Glomerular endothelial cell (primary cell): ENCODE data around the gene VSNL1. TPM values are rescaled to one million over a fixed set of nuclear protein-coding genes. Genes with fewer than 3 reads are reported as not detected.

Source experiments
- DNase-seq: peaks from one replicate; pipeline ENCODE4 v3.0.0-alpha.2; 2011; ENCODE audit warnings: low read depth, low spot score; ENCODE audit errors: extremely low read depth
- total RNA-seq: library from RNA; depleted of rRNA; stranded (reverse); fragments of >200 nt; gene quantifications from 2 replicates; pipeline ENCODE4 v1.2.3, GENCODE V29; 2015

VSNL1 gene
- total RNA-seq, 1 donor from 2014 or later: not detected

DNA sequence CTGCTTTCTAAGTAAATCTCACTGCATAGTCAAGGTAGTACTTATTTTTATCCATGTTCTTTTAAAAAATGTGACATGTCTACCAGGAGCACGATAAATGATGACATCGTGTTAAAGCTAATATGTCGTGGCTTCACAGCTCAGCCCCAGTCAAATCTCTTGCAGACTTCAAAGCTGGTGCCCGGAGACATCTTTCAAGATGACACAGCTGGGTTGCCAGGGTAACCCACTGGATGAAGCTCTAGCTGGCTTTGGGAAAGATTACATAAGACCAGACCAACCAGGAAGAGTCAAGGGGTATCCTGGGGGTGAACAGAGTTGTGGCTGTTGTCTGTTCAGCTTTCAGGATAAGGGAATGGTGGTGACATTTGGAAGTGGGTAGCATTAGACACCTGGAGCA, 67.8 kb downstream of the VSNL1 start:
- no peak for DNase-seq

DNA sequence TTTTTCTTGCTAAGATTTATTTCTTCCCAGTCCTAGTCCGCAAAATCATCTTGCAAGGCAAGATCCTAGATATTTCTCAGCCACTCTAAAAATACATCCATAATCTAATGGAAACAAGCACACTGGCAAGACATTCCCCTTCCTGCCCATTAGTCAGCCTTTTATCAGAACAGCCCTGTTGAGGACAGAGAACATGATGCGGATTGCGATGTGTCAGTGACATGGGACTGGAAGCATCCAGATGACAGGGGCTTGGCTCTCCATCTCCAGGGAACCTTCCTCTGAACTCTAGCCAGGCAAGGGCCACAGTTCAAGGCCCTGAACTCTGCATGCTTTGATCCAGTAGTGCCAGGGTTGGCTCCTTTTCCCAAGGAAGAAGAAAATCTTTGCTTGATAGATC, 70.0 kb downstream of the VSNL1 start:
- DNase-seq: no peak

DNA sequence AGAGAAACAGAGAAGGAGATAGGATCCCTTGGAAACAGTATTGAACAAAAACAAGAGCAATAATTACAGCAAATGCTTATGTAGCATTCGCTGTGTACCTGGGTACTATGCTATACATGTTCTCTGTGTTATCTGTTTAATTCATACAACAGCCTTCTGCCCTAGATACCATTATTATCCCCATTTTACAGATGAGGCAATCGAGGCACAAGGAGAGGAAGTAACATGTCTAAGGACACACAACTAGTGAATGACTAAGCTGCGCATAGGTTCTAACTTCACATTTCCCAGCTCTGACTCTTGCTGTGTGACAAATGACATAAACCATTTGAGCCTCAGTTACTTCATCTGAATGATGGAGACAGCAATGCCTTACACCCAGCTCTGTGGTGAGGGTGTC, 70.5 kb downstream of the VSNL1 start:
- no peak for DNase-seq

DNA sequence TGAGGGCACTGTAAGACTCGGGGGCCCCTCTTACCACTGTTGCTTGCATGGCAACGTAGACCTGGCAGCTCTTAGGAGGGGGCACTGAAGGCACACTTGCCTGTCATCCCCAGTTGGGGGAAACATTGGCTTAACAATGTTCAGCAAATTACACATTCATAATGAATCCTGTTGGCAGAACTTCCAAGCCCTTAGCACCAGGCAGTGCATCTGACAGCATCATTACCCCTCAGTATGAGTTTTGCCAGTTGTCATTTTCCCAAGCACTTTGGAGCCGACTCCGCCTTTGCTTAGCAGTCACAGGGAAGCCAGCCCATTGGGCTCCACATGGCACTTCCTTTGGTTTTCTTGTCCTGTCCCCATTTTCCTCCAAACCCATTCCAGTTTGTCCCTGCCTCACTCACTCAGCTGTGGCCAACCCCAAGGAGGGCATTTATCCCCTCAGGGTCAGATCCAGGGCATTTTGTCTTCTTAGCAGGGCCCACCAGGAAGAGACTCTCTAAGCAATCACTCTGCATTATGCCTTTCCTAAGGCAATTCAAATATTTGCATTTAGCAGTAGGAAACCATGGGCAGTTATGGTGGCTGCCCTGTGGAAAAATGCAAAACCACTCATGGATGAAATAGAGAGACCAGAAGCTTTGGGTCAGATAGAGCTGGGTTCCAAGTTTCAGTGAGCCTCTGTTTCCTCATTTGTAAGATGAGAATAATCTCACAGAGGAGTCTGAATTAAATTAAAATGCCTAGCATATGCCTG, 73.9 kb downstream of the VSNL1 start:
- DNase-seq: no peak

DNA sequence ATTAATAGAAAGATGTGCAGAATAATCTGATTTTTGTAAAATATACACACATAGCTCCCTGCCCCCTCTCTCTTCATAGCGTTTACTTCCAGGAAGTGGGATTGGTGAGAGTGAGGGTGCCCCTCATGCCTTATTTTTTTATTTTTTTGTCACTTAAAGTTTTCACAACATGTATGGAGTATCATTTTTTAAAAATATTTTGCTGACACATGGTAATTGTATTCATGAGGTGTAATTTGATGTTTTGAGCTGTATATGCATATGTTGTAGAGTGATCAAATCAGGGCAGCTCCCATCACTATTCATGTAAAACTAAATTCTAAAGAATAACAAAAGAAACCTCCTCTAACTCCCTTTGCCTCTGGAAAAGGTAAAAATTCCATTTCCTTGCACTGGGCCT, 74.7 kb downstream of the VSNL1 start:
- DNase-seq: no peak

DNA sequence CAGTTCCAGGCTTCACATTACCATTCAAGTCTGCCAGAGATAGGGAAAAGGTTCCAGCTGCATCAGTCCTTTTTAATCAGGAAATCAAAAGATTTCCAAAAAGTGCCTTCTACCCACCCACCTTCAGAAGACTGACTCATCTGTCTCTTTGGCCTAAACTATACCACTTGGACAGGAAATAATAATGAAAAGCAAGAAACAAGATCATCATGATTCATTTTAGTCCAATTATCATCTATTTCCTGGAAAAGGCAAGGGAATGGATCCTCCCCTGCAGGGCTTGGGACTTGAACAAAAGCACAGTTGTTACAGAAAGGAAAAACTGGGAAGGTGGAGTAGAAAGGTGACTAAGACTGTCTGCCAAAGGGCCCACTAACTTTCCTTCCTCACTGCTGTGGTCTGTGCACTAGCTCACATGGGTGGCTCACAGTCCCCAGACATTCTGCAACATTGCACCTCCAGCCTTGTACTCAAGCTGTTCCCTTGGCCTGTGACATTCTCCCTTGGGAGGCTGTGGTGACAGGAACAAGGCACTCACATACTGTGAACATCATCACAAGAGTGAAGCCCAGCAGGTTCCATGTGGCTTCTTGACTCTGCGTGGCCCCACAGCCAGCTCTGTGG, 75.3 kb downstream of the VSNL1 start:
- DNase-seq: no peak

DNA sequence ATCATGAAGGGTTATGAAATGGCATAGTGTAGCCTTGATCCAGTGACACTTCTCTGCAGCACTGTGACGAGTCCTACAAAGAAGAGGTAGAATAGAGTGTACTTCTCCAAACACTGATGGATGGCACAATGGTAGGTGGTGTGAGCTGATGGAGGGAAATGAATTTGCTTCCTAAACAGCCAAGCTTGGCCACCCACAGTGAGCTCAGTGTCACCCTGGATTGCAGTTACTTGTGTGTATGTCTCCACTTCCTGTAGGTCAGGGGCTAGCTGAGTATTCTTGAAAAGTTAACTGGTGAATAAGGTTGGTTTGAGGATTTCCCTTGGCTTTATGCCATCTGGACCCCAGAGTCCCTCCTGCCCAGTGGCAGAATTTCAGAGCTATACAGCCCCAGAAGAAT, 75.9 kb downstream of the VSNL1 start:
- no peak for DNase-seq

DNA sequence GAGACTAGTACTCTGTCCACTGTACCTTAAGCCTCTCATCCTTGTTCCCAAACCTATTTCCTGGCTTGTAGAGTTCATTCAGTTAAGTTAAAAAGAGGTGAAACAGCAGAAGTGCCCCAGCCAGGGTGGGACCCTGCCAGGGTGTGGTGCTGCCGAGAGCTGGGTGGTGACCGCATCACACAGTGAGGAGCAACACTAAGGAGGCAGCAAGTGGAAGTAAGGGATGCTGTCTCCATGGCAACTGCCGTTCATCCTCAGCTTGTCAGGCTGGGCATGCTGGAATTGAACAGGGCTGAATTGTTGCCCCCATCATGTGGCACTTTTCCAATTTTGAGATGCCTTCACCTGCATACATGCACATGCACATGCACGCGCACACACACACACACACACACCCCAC, 77.0 kb downstream of the VSNL1 start:
- no peak for DNase-seq

DNA sequence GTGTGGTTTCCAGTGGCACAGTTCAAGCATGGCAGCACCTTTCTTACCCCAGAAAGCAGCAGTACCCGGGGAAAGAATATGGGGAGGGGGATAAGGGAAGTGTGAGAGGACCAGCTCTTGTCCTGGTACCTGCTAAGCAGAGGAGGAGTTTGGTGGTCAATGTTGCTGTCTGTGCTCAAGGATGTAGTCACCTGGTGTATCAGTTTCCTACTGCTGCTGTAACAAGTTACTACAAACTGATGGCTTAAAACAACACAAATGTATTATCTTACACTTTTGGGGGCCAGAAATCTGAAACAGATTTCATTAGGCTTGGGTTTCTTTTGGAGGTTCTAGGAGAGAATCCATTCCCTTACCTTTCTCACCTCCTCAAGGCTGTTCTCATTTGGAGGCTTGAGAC, 77.5 kb downstream of the VSNL1 start:
- no peak for DNase-seq

DNA sequence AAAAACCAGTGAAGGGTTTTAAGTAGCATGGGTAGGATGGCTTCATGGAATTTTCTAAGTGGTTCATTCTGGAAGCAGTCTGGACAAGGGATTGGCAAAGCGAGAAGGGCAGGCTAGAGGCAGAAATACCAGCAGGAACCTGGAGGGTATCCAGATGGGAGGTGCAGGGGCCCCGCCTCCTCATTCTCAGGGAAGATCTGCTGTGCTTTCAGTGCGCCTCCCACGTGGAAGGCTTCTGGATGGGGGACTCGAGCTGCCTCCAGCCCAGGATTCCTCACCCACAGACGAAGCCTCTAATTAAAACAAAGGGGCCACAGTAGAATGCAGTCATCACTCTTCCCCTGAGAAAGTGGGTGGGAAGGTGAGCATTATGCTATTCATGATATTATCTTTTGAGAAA, 79.8 kb downstream of the VSNL1 start:
- no peak for DNase-seq

DNA sequence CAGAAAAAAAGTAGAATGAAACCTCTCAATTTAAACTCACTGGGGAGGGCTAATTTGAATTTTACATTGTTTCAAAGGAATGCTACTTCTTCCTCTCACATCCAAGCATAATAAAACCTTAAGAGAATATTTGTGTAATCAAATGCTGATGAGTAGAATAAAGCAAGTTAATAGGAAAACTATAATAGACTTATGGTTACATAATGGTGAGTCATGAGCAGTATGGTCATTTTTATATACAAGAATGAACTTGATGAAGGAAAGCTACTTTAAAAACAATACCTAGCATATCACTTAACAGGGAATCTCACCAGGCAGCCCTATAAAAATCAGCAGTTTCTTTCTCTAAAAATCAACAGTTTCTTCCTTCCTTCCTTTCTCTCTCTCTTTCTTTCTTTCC, 80.3 kb downstream of the VSNL1 start:
- DNase-seq: no peak

DNA sequence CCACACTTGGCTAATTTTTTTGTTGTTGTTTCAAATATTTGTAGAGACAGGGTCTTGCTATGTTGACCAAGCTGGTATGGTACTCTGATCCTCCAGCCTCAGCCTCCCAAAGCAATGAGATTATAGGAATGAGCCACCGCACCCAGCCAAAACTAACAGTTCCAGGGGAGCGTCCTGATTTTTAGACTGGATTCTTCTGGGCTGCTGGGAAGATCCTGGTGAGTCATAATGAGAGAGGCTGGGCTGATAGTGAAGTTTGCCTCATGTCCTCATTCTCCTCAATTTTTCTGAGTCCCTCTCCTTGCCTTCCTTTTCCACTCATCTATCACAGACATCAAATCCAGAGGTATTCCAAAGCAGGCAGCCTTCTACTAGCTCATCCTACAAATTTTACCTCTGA, 81.3 kb downstream of the VSNL1 start:
- DNase-seq: no peak

DNA sequence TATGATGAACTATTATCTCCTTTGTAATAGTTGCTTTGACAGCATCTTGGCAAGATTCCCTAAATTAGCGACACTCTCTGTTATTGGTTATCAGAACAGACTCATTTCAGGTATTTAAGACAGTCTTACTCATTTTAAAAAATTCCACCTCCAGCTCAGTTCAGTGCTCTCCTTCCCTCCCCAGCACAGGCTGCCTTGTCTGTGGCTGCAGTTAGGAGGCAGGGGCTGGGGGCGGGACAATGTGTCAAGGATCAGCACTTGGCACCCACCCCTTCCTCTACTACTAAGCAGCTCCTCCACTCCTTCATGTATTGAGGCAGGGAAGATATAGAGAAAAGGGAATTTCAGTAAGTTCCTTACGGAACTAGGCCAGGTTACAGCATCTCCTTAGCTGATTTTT, 85.0 kb downstream of the VSNL1 start:
- DNase-seq: no peak

DNA sequence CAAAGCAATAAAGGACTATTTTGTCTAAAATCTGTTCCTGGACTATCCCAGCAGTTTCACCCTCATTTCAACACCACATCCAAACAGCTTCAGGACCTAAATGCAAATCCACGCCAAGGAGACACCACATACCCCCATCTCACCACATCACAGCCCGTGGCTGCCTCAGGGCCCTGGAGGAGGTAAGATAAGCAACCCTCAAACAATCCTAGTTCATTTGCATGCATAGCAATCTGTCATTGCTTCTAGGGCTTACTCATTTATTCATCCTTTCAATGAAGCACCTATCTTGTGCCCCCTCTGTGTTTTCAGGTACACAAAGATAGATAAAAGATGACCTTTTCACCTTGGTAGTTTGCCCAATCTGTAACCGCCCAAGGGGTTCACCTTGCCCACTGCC, 86.5 kb downstream of the VSNL1 start:
- no peak for DNase-seq

DNA sequence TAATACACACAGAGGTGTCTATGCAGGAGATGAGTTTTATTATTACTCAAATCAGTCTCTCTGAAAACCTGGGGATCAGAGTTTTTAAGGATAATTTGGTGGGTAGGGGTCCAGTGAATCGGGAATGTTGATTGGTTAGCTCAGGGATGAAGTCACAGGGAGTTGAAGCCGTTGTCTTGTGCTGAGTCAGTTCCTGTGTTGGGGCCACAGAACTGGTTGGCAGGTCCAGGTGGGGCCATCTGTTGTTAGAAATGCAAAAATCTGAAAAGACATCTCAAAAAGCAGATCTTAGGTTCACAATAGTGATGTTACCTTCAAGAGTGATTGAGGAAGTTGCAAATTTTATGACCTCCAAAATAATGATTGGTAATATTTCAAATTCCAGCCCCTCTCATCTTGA, 86.9 kb downstream of the VSNL1 start:
- DNase-seq: no peak

DNA sequence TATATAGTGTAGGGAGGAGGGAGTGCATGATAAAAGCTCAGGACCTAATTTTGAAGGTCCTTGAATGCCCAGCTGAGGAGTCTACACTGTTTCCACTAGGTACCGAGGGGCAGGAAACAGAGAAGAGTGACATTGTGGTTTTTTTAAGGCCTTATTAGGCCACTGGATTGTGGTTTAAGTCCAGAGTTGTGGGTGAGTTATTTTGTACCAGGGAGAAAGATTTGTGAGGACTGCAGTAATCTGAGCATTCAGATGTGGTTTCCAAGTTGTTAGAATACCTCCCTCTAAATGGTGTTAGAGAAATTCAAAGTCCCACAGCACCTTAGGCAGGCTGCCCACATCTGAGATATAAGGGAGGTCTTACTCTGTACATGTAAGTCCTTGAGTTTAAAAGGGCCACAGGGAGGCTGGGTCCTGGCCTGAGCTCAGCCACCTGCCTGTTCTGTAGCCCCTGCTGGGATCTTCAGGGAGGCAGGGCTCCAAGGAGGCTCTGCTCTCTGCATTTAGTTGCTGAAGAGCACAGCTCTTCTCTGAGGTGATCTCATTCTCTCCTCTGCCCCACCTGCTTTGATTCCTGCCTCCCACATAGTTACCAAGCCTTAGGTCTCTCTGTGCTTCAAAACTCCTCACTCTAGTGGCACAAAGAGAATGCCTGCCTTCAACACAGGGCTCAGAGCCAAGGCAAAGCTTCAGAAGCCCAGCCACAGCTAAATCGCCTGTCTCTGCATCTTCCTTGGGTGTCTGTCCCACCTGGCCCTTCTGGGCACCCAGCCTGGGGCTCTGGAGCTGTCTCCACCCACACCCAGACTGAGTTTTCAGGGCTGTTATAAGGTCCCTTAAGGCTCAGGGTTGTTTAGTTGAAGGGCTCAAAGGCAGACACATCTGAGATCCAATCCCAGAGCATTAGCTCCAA, 88.1 kb downstream of the VSNL1 start:
- no peak for DNase-seq

DNA sequence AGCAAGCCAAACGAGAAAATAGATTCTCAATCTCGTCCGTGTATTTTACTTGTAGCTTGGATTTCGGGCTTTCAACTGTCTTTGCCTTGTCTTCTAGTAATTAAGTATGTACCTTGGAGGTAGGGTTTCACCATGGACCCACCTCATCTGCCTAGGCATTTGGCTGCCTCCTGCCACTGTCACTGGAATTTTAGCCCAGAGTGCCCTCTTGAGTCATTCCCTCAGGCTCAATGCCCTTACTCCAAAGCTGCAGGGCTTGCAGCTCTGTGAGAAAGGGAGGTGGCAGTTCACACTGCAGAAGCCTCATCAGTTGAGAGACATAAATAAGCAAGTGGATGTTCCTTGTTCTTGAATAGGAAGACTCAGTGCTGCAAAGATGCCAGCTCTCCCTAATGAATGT, 89.6 kb downstream of the VSNL1 start:
- no peak for DNase-seq

DNA sequence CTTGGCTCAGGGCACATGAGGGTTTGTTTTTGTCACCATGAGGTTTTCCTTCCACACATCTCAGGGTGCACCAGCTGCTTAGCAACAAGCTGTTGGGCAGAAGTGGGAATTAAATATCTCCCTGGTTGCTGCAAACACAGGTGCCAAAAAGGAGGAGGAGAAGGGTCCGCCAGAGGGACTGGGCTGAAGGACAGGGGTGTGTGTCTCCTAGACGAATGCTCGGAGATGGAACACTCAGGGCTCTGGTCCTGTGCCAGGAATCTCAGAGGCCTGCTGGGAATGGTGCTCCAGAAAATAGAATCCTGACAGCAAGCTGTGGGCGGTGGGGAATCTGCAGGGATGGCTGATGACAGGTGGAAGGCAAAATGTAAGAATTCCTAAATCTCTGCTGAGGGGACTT, 94.5 kb downstream of the VSNL1 start:
- no peak for DNase-seq

DNA sequence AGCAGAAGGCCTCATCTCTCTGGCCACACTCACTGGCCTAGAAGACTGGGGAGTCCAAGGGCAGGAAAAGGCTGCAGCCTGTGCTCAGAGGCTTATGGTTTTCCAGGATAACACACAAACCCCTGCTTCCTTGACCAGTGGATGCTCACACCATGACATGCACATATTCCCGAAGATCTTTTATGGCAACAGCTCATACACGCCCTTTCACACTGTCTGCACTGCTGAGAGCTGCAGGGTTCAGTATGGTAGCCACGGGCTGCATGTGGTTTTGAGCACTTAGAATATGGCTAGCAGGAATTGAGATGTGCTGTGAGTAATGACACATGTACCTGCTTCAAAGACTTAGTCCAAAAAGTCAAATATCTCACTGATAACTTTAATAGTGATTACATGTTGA, 95.8 kb downstream of the VSNL1 start:
- DNase-seq: no peak

DNA sequence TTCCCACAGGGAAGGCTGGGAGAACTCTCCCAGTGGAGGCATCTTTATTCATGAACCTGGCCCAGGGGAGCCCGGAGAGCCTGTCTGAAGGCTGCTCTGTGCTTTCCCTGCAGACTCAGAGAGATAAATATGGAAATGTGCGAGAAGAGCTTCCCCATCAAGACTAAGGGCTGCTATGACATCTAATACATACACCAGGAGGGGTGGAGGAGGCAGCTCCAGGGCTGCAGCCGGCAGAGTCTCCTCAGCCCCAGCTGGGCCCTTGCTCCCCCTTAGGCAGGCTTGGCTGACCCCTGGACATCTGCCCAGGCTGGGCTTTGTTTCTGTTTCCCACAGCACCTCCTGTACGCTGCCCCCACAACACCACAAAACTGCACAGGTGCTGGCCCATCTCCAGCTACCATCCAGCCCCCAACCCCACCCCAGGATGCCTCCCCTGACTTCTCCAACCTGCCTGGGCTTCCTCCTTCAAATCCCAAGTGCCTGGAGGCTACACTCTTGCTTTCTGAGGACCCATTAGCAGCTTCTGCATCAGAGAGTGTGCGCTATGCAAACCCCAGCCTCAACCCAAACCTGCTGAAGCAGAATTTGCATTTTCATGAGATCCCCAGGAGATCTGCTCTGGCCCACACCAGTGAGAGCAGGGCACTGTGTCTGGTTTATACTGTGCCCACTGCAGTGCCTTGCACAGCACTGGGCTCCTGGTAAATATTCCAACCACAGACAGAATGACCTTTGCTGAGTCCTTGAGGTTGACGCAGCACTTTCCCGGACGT, 96.8 kb downstream of the VSNL1 start:
- DNase-seq: no peak

DNA sequence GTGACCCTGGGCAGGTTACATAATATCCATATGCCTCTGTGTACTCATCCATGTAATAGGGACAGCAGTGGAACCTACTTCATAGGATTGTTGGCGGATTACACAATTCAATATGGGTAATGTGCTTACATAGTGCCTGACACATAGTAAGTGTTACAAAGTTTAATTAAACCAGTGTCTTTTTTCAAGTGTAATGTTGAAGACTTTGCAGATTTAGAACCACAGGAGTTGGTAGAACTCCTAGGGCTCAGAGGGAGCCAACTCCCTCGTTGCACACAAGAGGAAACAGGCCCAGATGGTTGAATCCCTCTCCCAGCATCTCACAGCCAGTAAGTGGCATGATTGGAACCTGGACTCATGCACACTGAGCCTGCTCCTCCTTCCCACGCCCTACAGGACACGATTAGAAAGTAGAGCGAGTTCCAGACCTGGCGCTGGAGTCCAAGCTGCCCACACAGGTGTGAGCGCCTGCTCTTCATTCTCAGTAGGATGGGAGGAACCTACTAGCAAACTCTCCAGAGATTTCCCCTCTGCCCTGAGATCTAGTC, 97.8 kb downstream of the VSNL1 start:
- no peak for DNase-seq
